HG03064 (cell line): ENCODE data around the gene DLGAP4.

Experiments used
- ATAC-seq: cut with Tn5 transposase; IDR thresholded peaks from one replicate; pipeline ENCODE4 v1.9.1; 2021; ENCODE audit warnings: low read depth; ENCODE audit not compliant: unreplicated experiment

DLGAP4 gene

DNA sequence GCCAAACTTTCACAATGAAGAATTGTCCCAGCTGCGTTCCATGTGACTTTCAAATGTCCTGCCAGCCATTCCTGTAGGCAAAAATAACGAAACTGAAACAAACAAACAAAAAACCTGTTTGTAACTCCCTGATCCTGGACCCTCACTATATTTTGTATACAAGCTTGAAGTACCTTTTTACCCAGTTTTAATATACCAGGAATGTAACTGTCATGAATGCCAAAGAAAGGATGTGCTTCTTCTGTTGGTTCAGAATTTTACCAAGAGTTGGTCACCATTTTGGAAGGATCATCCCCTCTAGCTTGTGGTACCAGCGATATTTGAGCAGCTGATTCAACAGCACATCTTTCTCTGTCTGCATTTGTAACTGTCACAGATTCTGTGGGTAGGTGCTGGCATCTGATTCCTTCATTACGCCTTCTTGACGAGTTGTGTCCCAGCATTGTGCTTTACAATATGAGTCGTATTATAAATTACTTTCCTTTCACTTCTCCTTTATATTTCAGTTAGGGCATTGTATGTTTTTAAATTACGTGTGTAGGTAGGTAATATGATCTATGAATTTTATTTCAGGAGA is 93.9 kb downstream of the DLGAP4 start:
- no peak for ATAC-seq

DNA sequence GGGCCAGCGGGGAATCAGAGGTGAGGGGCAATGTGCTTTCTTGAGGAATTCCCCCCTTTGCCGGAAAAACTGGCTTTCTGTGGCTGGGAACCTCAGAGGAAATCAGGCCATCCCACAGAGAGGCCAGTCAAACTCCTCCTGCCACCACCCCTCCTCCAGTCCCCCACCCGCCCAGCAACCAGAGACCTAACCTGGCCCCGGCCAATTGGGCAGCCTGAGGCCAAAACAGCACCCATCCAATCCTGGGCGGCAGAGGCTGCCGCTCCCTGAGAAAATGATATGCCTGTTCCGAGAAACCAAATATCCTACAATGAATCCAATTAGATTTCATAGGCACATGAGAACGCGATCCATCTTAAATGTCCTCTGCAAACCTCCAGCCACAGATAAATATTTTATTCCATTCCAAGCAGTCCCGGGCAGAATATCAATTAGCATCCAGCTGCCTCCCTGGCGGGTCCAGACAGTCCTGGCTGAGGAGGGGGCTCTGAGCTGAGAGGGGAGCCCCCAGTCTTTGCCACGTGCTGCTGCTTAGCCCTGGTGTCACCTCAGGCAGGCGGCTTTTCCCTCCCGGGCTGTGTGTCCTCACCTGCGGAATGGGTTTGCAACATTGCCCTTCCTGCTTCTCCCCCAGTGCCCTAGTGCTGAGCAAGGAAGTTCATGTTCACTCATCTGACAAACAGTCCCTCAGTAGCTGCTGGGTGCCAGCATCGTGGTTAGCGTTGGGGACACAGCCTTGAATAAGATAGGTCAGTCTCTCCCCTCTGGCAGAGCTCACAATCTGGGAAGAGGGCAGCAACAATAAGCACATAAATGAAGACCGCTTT is 95.0 kb downstream of the DLGAP4 start:
- no peak for ATAC-seq

DNA sequence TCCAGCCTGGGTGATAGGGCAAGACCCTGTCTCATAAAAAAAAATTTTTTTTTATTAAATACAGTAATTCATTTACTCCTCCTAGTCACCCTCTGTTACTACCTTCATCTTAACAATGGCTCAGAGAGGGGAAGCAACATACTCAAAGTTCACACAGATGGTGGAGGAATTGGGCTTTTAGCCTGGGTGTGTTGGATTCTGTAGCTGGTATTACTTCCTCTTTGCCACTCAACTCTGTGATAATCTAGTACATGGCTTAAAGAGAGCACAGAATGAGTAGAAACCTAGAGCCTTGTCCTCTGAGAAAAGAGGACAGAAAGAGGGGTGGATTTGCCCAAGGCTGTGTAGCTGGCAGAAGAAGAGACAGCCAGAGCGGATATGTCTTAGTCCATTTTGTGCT is 96.6 kb downstream of the DLGAP4 start:
- ATAC-seq = no peak

DNA sequence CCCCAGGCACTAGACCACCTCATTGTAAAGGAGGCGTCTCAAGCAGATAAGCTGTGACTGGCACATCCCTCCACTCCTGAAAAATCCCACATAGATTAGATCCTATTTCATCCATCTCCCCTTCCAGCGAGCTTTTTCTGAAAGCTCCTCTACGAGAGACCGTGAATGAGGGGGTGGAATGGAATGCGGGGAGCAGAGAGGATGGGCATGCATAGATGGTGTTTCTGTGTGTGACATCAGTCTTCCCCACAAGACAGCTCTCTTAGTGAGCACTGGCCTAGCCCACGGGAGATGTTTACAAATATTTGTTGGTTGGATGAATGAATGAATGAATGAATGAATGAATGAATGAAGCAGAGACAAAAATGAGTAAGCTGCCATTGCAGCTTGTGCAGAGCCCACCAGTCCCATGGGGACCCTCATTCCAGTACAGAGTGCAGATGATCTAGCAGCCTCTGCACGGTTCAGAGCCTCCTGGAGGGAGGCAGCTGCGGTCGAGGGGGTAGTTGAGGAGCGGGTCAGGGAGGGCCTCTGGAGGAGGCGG is 98.4 kb downstream of the DLGAP4 start:
- ATAC-seq = no peak

DNA sequence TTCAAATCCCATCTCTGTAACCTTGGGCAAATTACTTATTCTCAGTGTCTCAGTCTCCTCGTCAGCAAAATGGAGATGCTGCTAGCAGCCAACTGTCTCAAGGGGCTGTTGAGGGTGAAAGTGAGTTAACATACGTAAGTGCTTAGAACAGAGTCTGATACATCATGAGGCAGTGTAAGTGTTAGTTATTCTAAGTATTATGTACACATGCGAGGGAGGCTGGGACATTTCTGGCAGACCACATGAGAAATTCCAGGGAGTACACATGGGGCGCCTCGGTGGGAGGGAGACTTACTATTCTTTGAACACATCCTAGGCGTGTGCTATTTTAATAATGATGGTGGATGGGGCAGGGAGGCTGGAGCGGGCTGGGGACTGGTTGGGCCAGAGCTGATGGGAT is 99.1 kb downstream of the DLGAP4 start:
- no peak for ATAC-seq

DNA sequence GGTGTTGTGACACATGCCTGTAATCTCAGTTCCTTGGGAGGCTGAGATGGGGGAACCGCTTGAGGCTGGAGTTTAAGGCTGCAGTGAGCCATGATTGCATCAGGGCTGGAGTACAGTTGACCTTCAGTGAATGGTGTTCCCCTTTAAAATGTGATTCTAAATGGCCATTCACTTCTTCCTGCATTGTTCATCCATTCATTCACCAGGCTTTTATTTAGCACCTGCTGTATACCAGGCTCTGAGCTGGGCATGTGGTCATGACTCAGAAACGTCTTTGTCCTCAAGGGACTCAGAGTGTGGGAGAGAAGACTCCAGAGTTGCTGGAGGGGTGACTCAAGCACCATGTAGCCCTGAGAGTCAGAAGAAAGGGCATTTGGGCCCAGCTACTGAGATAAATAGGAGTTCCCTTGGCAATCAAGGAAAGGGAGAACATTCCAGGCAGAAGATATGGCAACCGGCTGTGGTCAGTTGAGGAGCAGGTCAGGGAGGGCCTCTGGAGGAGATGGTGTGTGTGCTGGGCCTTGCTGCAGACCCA is 101.1 kb downstream of the DLGAP4 start:
- no peak for ATAC-seq

DNA sequence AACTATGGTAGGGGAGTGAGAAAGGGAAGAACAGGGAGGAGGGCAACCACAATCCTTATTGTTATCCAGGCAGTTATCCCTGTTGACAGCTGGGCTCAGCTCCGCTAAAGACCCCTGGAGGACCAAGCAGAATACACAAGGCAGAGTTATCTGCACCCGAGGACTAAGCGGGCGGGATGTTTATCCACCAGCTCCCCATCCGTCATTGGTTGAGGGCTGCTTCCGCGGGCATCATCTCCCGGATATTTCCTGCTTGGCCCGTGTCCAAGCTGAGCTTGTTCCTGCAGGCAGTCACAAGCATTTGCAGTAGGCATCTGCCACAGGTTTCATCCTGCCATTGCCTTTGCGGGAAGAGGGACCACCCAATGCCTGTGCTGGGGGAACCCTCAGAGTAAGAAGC is 102.1 kb downstream of the DLGAP4 start:
- ATAC-seq = no peak

DNA sequence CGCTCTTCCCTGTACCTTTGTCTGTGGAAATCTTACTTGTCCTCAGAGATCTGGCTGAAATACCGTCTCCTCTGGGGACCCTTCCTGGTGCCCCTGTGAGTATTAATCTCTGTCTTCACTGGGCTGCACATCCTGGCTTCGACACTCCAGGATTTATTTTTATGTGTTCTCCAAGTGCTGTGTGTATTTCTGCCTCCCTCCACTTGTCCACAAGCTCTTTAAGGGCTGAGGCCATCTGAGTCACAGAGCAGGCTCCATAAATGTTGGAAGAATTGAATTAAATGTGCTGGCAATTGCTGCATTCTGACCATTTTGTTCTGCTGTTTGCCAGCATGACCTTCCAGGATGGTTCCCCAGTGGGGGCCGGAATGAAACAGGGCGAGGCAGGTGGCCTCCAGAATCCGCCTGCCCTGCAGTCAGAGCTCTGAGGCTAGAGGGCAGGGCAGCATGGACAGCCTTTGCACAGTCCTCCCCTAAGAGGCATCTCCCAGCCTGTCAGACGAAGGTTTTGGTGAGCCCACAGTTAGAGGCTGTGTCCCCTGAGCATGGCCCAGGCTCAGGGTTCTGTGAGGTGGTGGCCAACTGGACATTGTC is 105.8 kb downstream of the DLGAP4 start:
- ATAC-seq = no peak

DNA sequence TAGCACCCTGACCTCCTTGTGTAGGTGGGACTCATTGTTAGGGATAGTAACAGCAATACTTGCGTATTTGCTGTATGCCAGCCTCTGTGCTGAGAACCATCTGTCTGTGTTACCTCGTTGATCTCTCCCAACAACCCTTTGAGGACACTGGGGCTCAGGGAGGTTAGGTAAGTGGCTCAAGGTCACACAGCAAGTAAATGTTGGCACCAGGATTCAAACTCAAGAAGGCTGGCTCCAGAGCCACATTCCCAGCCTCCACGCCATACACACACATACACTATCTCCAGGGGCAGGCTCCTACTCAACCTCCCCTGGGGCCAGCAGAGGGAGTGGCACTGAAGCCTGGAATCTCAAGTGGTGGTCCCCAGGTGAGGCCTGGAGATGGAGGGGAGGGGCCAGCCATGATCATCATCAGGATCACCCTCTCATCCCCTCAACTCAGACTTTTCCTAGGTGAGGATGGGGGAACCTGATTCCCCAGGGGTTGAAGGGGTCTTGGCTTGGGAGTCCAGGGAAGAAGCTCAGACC is 109.4 kb downstream of the DLGAP4 start:
- ATAC-seq = no peak

DNA sequence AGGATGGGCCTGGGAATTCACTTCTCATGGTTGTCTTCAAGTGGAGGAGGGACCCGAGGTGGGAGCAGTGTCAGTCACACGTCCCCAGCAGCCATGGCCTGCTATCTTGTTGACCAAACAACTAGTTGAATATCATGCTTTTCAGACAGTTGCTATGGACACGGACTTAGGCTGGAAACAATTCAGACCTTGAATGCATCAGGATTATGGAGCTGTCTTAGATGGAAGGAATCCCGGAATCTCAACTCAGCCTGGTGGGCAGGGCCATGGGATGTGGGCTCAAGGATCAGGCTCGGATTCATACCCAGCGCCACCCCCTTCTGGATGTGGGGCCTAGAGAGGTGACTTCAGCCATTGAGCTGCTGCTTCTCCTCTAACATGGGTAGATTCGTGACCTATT is 112.6 kb downstream of the DLGAP4 start:
- ATAC-seq = no peak

DNA sequence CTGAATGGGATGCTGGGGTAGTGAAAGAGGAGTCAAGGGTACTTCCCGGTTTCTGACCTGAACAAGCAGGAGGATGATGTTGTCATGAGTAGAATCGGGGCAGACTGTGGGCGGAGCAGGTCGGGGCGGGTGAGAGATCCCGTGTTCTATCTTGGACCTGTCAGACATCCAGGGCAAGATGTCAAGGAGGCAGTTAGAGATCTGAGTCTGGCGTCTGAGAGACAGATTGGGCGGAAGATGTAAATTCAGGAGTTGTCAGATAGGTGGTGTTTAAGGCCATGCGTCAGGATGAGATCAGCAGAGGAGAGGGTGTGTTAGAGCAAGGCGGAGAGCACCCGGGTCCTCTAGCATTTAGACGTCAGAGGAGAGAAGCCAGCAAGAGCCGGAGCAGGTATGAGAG is 115.5 kb downstream of the DLGAP4 start:
- ATAC-seq = no peak

DNA sequence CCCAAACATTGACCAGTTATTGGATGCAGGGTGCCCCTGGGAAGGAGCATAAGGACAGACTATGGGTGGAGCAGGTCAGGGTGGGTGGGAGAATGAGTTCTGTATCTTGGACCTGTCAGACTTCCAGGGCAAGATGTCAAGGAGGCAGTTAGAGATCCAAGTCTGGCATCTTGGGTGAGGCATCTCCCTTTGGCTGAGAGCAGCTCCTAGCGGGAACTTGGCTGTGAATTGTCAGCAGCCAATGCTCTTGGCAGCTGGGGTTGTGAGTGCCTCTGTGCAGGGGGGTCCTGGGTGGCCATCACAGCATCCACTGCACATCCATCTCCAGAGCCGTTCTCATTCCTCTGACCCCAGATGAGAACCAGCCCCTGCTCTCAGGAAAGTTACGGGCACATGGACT is 118.2 kb downstream of the DLGAP4 start:
- ATAC-seq = no peak

DNA sequence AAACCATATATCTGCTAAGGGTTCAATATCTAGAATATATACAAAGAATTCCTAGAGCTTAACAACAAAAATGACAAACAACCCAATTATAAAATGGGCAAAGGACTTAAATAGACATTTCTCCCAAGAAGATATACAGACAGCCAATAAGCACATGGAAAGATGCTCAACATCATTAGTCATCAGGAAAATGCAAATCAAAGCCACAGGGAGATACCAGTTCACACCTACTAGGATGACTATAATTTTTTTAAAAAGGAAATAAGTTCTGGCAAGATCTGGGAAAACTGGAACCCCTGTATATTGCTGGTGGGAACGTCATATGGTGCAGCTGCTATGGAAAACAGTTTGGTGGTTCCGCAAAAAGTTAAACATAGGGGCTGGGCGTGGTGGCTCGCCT is 119.0 kb downstream of the DLGAP4 start:
- no peak for ATAC-seq

DNA sequence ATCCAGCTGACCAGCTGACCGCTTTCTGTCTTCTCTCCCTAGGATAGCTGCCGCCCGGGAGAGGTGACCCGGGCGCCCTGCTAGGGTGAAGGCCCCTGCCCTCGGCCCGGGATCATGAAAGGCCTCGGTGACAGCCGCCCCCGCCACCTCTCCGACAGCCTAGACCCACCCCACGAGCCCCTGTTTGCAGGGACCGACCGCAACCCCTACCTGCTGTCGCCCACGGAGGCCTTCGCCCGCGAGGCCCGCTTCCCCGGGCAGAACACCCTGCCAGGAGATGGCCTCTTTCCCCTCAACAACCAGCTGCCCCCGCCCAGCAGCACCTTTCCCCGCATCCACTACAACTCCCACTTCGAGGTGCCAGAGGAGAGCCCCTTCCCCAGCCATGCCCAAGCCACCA is 125.5 kb downstream of the DLGAP4 start:
- no peak for ATAC-seq

DNA sequence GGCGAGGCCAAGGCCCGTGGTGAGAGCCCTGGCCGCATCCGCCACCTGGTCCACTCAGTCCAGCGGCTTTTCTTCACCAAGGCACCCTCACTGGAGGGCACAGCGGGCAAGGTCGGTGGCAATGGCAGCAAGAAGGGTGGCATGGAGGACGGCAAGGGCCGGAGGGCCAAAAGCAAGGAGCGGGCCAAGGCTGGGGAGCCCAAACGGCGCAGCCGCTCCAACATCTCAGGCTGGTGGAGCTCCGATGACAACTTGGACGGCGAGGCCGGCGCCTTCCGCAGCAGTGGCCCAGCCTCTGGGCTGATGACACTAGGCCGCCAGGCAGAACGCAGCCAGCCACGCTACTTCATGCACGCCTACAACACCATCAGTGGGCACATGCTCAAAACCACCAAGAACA is 126.0 kb downstream of the DLGAP4 start:
- ATAC-seq = no peak

DNA sequence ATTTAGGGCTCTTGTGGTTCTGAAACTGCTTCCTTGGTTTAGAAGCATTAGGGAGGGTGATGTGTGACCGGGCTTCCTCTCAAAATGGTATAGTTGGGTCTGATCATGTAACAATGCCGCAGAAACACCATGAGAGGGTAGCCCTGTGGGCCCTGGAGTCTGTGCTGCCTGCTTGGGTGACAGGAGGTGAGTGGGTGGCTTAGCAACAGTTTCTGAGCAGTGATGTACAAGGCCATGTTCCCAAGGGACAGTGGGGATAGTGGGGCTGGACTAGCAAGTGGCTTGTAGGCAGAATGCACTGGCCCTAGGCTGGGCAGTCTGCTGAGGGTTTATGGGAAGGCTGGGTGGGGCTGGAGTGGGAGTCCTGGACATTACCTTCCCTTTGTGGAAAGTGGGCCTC is 128.2 kb downstream of the DLGAP4 start:
- no peak for ATAC-seq

DNA sequence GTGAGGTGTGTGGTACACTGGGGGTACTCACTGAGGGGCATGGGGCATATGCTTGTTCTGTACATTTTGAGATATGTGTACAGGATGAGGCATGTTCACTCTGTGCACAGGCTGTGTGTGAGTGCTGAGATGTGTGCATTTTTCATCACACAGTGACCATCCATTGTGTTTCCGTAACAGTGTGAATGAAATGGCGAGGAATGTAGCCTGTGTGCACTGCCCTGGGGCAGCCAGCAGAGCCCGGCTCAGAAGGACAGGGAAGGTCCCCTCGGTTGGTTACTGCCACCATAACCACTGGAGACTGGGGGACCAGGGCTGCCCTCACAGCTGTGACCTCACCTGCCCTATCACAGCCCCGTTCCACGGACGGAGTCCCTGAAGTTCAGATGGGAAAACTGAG is 129.0 kb downstream of the DLGAP4 start:
- no peak for ATAC-seq

DNA sequence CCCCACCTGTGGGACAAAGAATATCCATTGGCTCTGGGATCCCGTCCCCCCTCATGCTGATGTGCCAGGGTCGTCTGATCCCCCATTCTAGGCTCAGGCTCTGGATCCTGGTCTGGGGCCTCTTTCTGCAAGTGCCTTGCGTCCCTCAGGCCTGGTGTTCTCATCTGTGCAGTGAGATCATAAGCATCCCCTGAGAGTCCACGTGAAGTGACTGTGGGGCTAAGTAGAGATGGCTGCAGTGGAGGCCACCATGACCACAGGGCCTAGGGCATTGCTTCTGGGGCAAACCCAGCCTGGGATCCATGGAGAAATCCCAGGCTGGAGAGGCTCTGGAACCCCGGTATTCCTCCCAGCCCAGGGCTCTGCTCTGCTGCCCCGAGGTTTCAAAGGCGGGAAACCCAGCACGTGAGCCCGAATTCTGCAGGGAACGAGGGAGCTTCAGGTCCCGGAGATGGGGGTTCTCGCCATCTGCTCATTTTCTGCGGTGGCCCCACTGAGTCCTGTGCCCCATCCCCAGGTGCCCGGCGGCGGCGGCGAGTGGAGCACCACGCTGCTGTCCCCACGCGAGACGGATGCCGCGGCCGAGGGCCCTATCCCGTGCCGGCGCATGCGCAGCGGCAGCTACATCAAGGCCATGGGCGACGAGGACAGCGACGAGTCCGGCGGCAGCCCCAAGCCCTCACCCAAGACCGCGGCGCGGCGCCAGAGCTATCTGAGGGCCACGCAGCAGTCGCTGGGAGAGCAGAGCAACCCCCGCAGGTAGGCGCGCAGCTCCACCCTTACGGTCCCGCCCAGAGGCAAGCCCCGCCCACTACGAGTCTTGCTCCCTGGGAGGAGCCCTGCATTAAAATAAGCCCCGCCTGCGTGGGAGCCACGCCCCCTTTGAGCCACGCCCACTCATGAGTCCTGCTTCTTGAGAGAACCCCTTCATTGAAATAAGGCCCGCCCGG is 129.7 kb downstream of the DLGAP4 start:
- no peak for ATAC-seq

DNA sequence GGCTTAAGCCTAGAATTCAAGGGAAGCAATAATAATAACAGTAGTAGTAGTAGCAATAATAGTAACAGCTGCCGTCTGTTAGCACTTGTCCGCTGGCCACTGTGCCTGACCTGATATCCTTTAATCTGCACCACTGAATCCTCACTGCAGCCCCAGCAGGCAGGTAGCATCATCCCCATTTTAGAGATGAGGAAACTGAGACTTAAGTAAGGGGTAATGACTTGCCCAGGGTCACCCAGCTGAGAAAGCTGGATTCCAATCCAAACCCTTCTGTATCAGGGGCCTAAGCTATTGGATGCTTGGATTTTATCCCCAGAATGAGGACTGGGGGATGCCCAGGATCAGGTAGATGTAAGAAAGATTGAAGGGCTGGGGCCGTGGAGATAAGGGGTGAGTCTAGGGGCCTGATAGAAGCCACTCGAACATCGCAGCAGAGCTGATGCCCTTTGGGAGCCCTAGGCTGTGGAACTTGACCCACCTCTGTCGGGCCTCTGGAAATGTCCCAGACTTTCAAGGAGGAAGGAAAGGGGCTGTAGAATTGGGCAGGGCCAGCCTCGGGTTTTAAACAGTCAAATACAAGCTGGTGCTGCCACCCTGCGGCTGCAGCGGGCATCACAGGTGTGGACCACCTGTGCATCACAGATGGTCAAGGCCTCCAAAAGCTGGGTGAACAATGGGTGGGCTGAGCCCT is 133.0 kb downstream of the DLGAP4 start:
- no peak for ATAC-seq

DNA sequence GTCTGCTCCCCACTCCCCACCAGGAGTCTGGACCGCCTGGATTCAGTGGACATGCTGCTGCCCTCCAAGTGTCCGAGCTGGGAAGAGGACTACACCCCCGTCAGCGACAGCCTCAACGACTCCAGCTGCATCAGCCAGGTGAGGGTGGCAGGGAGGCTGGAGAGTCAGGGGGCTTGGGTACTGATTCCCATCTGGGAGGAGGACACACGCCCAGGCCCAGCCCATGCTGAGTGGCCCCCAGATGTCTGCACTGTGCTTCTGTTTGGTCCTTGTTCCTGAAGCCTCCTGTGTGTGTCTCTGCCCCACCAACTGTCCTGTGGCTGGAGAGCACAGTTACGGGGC is 133.6 kb downstream of the DLGAP4 start:
- no peak for ATAC-seq
